GM18508 (cell line): ENCODE measurements around the gene TAPBP.
"Not testable (repeated sequence)": the region's sequence is repeated elsewhere in the genome, so short reads cannot be mapped to it uniquely, and the experiment has no call there.

Experiments used
- ATAC-seq: cut with Tn5 transposase; IDR thresholded peaks from one replicate; pipeline ENCODE4 v1.9.1; 2021; ENCODE audit warnings: moderate number of reproducible peaks; ENCODE audit not compliant: insufficient read depth, unreplicated experiment

The TAPBP gene

GRCh38 chr6:33297956-33298772 lies 15.7 kb downstream of the TAPBP start:
- ATAC-seq, result no peak

DNA sequence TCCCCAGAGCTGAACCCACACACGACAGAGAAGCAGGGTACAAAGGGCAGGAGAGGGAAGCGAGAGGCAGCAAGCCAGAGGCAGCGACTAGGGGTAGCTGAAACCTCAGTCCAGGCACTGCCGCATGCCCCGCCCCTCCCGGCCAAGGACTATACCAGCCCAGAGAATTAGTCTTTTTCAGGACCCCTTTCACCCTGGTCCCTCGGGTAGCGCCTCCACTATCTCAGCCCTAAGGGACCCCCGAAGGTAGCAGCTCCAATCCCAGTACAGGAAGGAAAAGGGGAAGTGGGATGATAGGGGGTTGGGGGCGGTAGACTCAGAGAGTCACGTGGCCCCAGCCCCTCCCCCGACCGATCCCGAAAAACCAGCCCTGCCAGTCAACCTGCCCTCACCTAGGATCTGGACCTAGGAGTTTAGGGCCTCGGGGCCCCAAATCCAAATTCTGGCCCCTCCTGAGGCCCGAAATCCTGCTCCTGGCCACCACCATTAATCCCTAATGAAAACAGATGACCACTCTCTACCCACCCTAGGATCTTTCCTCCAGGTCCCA lies 16.4 kb downstream of the TAPBP start:
- ATAC-seq, result no peak

GRCh38 chr6:33296797-33297405 lies 17.0 kb downstream of the TAPBP start:
- no peak for ATAC-seq

GRCh38 chr6:33295621-33296369 lies 18.1 kb downstream of the TAPBP start:
- no peak for ATAC-seq

- no peak for ATAC-seq
These were observed 19.6 kb downstream of the TAPBP start for GRCh38 chr6:33294086-33294823.

DNA sequence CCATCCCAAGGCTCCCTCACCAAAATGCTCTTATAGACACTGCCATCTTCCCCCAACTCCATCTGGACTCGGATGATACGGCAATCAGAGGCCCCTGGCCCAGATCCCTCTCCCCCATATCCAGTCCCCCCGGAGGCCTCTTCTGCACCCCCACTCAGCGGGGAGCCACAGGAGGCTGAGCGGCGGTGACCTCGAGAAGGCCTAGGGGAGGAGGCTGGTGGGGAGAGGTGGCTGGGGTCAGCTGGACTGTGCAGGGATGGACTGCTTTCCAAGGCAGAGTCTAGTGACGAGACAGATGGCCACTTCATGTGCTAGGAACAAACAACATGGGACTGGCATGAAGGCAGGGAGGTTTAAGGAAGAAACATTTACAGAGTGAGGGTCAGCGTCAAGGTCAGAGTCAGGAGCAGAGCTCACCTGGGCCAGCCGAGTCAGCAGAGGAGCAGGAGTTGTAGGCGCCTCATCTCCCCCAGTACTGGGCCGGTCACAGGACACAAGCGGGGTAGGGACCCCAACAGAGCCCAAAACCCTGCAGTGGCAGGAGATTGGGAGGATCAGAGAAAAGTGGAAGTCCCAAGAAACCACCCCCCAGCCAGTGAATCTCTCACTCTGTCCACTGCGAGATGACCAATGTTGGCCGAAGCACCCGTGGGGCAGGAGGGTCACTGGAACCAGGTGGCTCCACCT lies 20.7 kb downstream of the TAPBP start:
- no peak for ATAC-seq

DNA sequence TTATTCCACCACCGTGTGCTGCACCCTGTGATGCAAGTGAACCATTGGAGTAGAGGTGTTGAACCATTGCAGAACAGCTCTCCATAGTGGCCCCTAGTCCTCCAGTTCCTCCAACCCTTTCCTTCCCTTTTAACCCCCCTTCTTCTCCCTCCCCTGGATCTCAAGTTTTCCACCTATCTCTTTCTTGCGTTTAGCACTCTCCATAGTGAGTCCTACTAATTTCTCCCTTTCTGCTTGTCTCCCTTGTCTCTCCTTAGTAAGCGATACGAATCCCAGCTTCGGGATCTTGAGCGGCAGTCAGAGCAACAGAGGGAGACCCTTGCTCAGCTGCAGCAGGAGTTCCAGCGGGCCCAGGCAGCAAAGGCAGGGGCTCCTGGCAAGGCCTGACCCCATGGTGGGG lies 23.4 kb downstream of the TAPBP start:
- ATAC-seq, result no peak

DNA sequence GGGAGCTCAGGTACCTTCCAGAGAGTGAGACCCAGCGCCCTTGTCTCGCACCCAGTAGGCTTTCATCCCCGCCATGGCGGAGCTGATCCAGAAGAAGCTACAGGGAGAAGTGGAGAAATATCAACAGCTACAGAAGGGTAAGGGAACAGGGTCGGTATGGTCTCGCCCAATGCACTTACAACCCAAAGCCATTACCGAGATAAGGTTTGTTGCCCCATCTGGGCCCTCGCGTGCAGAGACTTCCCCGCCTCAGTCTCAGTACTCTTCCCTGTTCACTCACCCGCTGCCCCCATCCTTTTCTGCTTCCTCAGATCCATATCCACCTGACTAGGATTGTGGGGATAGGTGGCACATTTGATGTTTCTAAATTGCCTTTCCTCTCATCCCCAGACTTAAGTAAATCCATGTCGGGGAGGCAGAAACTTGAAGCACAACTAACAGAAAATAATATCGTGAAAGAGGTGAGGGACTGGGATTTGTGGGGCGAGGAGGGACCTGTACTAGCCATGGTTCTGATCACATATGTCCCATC lies 24.0 kb downstream of the TAPBP start:
- no peak for ATAC-seq

DNA sequence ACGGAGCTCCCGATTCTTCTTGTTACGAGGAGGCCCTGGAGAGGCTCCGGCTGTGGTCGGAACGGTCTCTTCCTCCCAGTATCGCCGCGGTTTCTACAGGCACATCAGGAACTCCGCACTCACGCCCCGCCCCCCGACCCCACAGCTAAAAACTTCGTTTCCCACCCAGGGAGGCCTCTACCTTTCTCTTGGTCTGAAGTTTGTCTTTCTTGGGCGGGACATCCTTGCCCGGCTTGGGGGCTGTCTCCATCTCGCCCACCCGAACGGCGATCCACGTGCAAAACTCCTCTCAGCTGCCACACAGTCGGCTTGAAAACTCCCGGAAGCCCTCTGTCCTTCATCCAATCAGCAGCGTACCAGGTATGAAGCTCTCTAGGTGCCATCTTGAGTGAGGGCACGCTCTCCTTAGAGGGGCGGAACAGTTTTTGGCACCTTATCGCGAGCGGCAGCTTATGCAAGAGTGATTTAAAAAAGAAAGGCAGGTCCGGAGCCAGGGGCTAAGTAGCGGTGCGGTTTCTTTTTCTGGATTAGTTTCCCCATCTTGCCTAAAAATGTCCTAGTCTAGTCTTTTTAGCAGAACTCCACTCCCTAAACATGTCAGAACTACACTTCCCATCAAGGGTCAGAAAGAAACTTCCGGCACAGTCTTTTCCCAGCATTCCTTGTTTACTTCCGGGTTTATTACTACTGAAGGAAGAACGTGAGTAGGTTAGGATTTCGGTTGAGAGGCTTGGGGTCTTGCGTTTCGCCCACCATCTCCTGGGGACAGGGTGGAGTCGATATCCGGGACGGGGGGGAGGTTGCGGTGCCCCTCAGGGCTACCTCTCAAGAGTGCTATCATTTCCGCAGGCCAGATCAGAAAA lies 24.7 kb downstream of the TAPBP start, which contains the start of the genes PFDN6 and WDR46:
Gene PFDN6, plus strand, starts transcription at position 681 of the 863 bp plus-strand sequence. CDS start 256 bp downstream, outside the sequence.
Gene WDR46, minus strand, starts transcription at position 319 of the 863 bp plus-strand sequence. Its CDS starts 69 bp downstream, at position 250.
- peak; percentile 51 for ATAC-seq

GRCh38 chr6:33288141-33288920 lies 25.5 kb downstream of the TAPBP start:
- no peak for ATAC-seq

DNA sequence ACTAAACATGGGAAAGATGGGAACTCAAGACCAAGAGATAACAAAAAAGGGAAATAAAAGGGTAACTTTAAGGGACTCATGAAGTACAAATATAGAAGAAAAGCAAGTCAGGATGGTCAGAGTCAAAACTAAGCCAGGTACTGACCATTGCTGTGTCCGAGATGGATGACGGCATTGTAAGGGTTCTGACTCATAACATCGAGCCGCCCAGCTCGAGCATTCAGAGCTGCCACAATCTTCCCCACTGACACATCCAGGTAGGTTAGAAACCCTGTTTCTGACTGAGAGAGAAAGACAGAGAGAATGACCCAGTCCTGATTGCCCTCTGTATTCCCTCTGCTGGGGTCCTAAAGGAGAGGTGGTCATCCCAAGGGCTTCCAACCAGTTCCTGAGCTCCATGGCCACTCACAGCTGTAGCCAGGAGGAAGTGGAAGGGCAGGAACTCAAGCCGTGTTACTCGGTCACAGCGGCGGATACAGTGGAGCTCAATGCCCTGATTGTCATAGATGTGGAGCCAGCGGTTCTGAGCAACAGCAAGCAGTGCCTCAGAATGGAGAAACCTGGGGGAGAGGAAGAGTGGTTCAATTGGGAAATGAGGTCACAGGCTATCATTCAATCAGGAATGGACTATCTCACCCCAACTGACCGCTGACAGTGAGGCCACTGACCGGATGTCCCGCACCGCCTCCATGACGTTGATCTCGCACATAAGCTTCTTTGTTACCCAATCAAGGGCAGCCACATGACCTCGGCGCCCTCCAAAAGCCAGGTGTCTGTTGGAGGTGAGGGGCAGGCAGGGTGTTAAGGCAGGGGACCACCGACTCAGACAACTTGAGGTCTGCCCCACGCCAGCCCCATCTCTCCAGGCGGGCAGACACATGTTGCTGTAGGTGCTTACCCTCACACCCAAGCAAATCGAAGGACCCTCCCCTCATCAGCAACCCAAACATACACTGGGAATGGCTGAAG lies 26.6 kb downstream of the TAPBP start:
- ATAC-seq, result no peak

GRCh38 chr6:33285214-33285613 lies 28.7 kb downstream of the TAPBP start:
- not testable (repeated sequence) for ATAC-seq

DNA sequence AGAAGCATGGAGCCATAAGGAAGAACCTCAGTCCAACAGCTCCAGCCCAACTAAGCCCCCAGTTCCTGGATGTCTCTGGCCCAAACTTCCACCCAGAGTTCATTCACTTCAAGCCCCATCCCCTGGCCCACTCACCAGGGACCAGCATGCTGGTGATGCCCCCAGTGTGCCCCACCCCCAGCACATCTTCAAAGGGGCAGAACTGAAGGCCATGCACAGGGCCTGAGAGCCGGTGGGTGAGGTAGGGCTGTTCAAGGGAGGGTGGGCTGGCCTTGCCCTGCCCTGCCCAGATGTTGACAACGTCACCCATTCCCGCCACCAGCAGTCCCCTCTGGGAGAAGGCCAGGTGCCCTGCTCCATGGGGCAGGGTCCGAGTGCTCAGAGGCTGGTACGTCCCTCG lies 33.3 kb downstream of the TAPBP start:
- ATAC-seq, result no peak

GRCh38 chr6:33279971-33280511 lies 33.8 kb downstream of the TAPBP start:
- no peak for ATAC-seq

DNA sequence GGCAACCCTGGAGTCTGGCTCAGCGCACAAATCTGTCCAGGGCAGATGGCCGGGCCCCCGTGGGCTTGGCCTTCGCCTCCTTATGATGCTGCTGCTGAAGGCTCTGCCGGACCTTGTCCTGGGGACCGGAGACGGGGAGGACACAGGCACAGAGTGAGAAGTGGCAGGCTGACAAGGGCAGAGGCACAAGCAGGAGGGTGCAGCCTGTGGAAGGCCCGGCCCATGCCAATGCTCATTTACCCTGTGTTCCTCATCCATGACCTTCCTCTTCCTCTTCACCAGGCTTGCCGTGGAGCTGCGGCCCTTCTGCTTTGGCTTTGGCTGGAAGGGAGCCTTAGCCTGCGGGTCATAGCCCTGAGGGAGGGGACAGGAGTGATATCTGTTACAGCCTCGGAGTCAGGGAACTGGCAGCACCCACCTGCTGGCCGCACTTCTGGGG lies 34.6 kb downstream of the TAPBP start:
- ATAC-seq, result no peak

DNA sequence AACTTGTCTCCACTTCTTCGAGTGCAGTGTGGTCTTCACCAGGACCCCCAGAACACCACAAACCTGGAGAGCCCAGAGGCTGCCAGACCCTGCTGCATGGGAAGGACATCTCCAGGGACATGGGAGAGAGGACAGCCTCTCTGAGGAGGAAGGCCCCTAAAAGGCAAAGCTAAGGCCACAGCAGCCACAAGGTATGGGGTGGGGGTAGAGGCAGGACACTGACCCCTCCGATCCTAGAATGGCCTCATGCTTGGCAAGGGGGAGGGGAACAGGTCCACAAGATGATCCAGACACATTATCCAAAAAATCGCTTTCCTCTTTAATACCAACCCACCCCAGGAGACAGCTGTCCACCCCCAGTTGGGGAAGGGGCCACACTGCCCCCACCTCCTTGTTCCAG lies 35.1 kb downstream of the TAPBP start:
- ATAC-seq, result no peak
